ENCODE data around the gene SLC40A1.

DNA sequence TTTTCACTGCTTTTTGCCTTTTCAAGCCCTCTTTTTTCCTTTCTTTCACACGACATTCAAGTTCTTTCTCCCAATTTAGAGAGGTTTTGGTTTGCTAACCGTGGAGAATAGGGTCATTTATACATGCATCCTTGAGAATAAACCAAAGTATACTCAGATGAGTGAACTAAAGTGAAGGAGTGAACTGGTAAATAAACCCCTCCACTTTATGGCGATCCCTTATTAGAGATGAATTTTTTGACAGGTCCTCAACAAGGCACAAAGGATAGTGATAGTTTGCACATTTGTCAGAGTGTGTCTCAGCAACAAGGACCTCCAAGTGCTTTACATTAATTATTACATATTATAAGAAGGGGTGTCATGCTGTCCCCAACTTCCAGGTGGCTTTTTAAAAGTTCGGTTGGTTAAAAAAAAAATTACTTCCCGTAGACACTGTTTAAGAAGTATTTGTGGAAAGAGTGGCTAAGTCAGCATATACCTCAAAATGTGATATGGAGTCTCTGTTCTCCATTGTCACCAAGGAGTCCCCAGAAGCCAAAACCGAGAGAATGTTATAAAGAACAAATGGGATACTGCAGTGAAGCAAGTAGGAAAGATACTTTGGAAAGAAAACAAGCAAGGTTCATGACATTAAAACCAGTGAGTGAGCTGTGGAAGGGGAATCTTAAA, 1.7 kb upstream of the SLC40A1 start:
- TF ChIP-seq, protein P1, sequence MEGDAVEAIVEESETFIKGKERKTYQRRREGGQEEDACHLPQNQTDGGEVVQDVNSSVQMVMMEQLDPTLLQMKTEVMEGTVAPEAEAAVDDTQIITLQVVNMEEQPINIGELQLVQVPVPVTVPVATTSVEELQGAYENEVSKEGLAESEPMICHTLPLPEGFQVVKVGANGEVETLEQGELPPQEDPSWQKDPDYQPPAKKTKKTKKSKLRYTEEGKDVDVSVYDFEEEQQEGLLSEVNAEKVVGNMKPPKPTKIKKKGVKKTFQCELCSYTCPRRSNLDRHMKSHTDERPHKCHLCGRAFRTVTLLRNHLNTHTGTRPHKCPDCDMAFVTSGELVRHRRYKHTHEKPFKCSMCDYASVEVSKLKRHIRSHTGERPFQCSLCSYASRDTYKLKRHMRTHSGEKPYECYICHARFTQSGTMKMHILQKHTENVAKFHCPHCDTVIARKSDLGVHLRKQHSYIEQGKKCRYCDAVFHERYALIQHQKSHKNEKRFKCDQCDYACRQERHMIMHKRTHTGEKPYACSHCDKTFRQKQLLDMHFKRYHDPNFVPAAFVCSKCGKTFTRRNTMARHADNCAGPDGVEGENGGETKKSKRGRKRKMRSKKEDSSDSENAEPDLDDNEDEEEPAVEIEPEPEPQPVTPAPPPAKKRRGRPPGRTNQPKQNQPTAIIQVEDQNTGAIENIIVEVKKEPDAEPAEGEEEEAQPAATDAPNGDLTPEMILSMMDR (conservative IDR thresholded peaks at IDR 0.05 in 1 of 2, IDR thresholded peaks at IDR 0.05 in 1 of 2; ENCODE audit: low read depth in 1 of 2, low read length in 2 of 2) = no peak
- no peak for TF ChIP-seq EZH2 (IDR thresholded peaks at IDR 0.05; ENCODE audit: low read length, missing control alignments)
